GM23338 (cell line): Measurements from ENCODE around the gene DUSP7. TPM values are rescaled to one million over a fixed set of nuclear protein-coding genes. Genes with fewer than 3 reads are reported as not detected.

ENCODE experiments used
- ATAC-seq: fragments of 200-7000 bp; cut with Tn5 transposase; 3 replicates; pipeline ENCODE4 v1.9.1; 2020
- DNase-seq: peaks from one replicate; pipeline ENCODE4 v3.0.0-alpha.2; 2015; ENCODE audit warnings: low spot score
- H2AFZ ChIP-seq: fragments of 200-600 bp; sonication (generic); 2 replicates; pipeline ENCODE4 v1.8.0; 2016; ENCODE audit warnings: antibody characterized with exemption, mild to moderate bottlenecking, moderate library complexity
- H3F3A ChIP-seq: fragments of 200-600 bp; sonication (generic); replicated peaks from 2 replicates; pipeline ENCODE4 v1.8.0; 2017; ENCODE audit warnings: antibody characterized with exemption, mixed run types, low read depth
- H3K27ac ChIP-seq: fragments of 200-600 bp; sonication (generic); 2 replicates; pipeline ENCODE4 v1.6.1; 2016; ENCODE audit warnings: low read depth
- H3K27me3 ChIP-seq: fragments of 200-600 bp; sonication (generic); 2 replicates; pipeline ENCODE4 v1.8.0; 2016; ENCODE audit warnings: mild to moderate bottlenecking, mixed run types, moderate library complexity; ENCODE audit not compliant: insufficient read depth
- H3K36me3 ChIP-seq: fragments of 200-600 bp; sonication (generic); 2 replicates; pipeline ENCODE4 v1.8.0; 2016; ENCODE audit warnings: mild to moderate bottlenecking; ENCODE audit not compliant: insufficient read depth
- H3K4me1 ChIP-seq: fragments of 200-600 bp; sonication (generic); 2 replicates; pipeline ENCODE4 v1.8.0; 2016; ENCODE audit warnings: mild to moderate bottlenecking, moderate library complexity; ENCODE audit not compliant: insufficient read depth
- H3K4me2 ChIP-seq: fragments of 200-600 bp; sonication (generic); 2 replicates; pipeline ENCODE4 v1.7.1; 2017; ENCODE audit warnings: mixed run types
- H3K4me3 ChIP-seq: fragments of 200-600 bp; sonication (generic); 2 replicates; pipeline ENCODE4 v1.6.1; 2016; ENCODE audit warnings: mixed run types
- H3K79me2 ChIP-seq: fragments of 200-600 bp; sonication (generic); replicated peaks from 2 replicates; pipeline ENCODE4 v1.8.0; 2017; ENCODE audit warnings: mild to moderate bottlenecking; ENCODE audit not compliant: insufficient read depth
- H3K9me2 ChIP-seq: fragments of 200-600 bp; sonication (generic); 2 replicates; pipeline ENCODE4 v1.8.0; 2017; ENCODE audit not compliant: insufficient read depth
- H4K20me1 ChIP-seq: fragments of 200-600 bp; sonication (generic); replicated peaks from 2 replicates; pipeline ENCODE4 v1.8.0; 2017; ENCODE audit warnings: mild to moderate bottlenecking; ENCODE audit not compliant: insufficient read depth
- H3K27ac Mint-ChIP-seq: 2 replicates; pipeline ENCODE4 v1.8.0; 2020; ENCODE audit warnings: inconsistent platforms, mild to moderate bottlenecking, moderate library complexity, mixed read lengths
- H3K27me3 Mint-ChIP-seq: 3 replicates; pipeline ENCODE4 v1.8.0; 2022; ENCODE audit warnings: low read depth, mild to moderate bottlenecking, moderate library complexity, mixed read lengths, inconsistent platforms; ENCODE audit not compliant: insufficient read depth, poor library complexity
- H3K36me3 Mint-ChIP-seq: 3 replicates; pipeline ENCODE4 v1.8.0; 2021; ENCODE audit warnings: low read depth, mild to moderate bottlenecking, inconsistent platforms, moderate library complexity, mixed read lengths
- H3K4me1 Mint-ChIP-seq: 3 replicates; pipeline ENCODE4 v1.8.0; 2020; ENCODE audit warnings: mild to moderate bottlenecking, inconsistent platforms, mixed read lengths
- H3K4me3 Mint-ChIP-seq: 3 replicates; pipeline ENCODE4 v1.8.0; 2021; ENCODE audit warnings: moderate library complexity, mild to moderate bottlenecking, inconsistent platforms, mixed read lengths
- H3K9me3 Mint-ChIP-seq: 3 replicates; pipeline ENCODE4 v1.8.0; 2020; ENCODE audit warnings: moderate library complexity, mild to moderate bottlenecking, inconsistent platforms, mixed read lengths
- CTCF ChIP-seq, 2 experiments: fragments of 200-600 bp in 1 of 2; sonication (generic) in 1 of 2; conservative IDR thresholded peaks; 2 replicates each; pipeline versions ENCODE4 v1.5.1 to v1.6.1; 2016 to 2017; ENCODE audit warnings: antibody characterized with exemption in 2 of 2, low read depth in 2 of 2, mild to moderate bottlenecking in 2 of 2, moderate library complexity in 1 of 2
- EZH2phosphoT487 ChIP-seq: fragments of 200-600 bp; sonication (generic); IDR thresholded peaks from one replicate; pipeline ENCODE4 v1.8.1; 2018; ENCODE audit warnings: antibody characterized with exemption; ENCODE audit not compliant: unreplicated experiment
- POLR2AphosphoS5 ChIP-seq: IDR thresholded peaks from 2 replicates; pipeline ENCODE4 v1.6.1; 2016; ENCODE audit warnings: antibody characterized with exemption, low read depth
- polyA plus RNA-seq: library from polyadenylated mRNA; unstranded; fragments of >200 nt; fragmentation: Nextera tagmentation; extraction: Ambion mirVana; gene quantifications from 2 replicates; pipeline ENCODE4 v1.2.1, GENCODE V29; 2016
- total RNA-seq: library from RNA; depleted of rRNA; stranded (reverse); fragments of >200 nt; shearing (Covaris generic); gene quantifications from 2 replicates; pipeline ENCODE4 v1.2.3, GENCODE V29; 2014

Gene DUSP7
- total and polyA plus RNA-seq, 2 experiments from 2014 or later, result 5.6 to 14.7 TPM

GRCh38 chr3:52054661-52055511, 1.5 kb downstream of the DUSP7 start:
- Histone ChIP-seq H3F3A (0 out of 2 replicates have a peak, but pooled peaks cover 13% of the 10 kb centered on the region), H3K27me3 (peaks cover 14% of the 10 kb centered on the region; the same call in 1 of the 2 replicates), H3K4me1 (peaks cover 19% of the 10 kb centered on the region), H3K36me3 (no peaks in the 10 kb centered on the region), H3K4me3 (peak overlapping the region; percentile 92), H3K27ac (no peak overlapping the region), H4K20me1 (no peaks in the 10 kb centered on the region), H3K79me2 (peaks cover 11% of the 10 kb centered on the region), H3K9me2 (no peaks in the 10 kb centered on the region), H2AFZ (peak overlapping the region; percentile 93), H3K4me2 (peak overlapping the region; percentile 98)
- H3K9me3 Mint-ChIP-seq, result no peaks in the 10 kb centered on the region
- peaks cover 26% of the 10 kb centered on the region for H3K36me3 Mint-ChIP-seq
- no peak overlapping the region for H3K27ac Mint-ChIP-seq
- no peak for TF ChIP-seq POLR2AphosphoS5
- peak; percentile 50 to 66 for TF ChIP-seq CTCF (conservative IDR thresholded peaks at IDR 0.05; ENCODE audit: low read depth in 2 of 2)
- H3K4me3 Mint-ChIP-seq, result peak overlapping the region; percentile 84
- DNase-seq, result peak; percentile 62
- peaks cover 10% of the 10 kb centered on the region for H3K27me3 Mint-ChIP-seq
- H3K4me1 Mint-ChIP-seq, result peaks cover 24% of the 10 kb centered on the region
- ATAC-seq, result peak; percentile 5

DNA sequence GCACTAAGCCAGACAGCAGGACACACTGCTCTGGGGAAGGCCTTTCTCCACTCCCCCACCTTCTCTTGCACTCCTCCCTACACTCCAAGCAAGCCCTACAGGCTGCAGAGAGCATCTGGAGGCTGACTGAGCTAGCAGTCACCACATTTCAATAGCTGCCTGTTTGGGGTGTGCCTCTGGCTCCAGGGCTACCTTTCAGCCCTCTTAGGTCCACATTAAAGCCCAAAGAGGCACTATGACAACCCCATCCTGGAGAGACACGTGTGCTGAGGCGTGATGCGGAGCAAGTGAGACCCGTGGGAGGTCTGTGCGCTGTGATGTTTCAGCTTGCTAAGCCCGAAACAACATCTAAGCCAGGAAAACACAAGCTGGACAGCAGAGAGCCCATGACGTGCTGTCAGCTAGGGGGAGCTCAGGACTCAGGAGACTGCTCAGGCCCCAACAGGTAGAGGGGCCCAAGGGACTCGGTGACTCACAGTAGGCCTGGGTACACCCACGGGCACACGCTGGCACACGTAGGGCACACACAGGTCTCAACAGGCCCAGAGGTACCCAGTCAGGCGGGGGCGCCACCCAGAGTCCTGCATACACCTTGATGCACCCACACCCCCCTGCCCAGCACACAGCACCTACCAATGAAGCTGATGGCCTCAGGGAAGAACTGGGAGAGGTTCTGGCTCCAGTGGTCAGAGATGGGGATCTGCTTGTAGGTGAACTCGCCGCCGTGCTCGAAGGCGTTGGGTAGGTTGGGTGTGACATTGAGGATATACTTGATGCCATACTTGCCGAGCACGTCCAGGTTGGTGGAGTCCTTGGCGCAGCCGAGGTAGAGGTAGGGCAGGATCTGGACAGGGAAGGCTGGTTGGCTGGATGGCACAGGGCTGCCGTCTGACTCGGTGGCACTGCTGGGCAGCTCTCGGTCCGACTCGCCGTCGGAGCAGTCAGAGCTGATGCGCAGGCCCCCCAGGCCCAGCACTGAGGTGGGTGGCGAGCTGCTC, 2.8 kb downstream of the DUSP7 start:
- H3K36me3 ChIP-seq, result no peaks in the 10 kb centered on the region
- peaks cover 10% of the 10 kb centered on the region; the same call in 1 of the 2 replicates for H3K27me3 ChIP-seq
- Mint-ChIP-seq H3K4me1 (peaks cover 24% of the 10 kb centered on the region), H3K4me3 (peak overlapping the region; percentile 52), H3K27ac (peak overlapping the region; percentile 59; the same call in 1 of the 2 replicates), H3K27me3 (peaks cover 7% of the 10 kb centered on the region), H3K36me3 (peaks cover 34% of the 10 kb centered on the region), H3K9me3 (no peaks in the 10 kb centered on the region)
- H3K27ac ChIP-seq, result peak overlapping the region; percentile 85
- TF ChIP-seq POLR2AphosphoS5, result no peak
- TF ChIP-seq EZH2phosphoT487, result no peak
- TF ChIP-seq CTCF (conservative IDR thresholded peaks at IDR 0.05; ENCODE audit: low read depth in 2 of 2), result peak in 1 of 2 experiments; percentile 58; a peak in 2 of 4 replicates
- H4K20me1 ChIP-seq, result no peaks in the 10 kb centered on the region
- peaks cover 11% of the 10 kb centered on the region for H3K79me2 ChIP-seq
- no peak overlapping the region for H2AFZ ChIP-seq
- no peak for DNase-seq
- no peaks in the 10 kb centered on the region for H3K9me2 ChIP-seq
- no peak overlapping the region for H3K4me3 ChIP-seq
- peak overlapping the region; percentile 38; the same call in 1 of the 2 replicates for H3K4me2 ChIP-seq
- no peak for ATAC-seq
- 0 out of 2 replicates have a peak, but pooled peaks cover 13% of the 10 kb centered on the region for H3F3A ChIP-seq
- peaks cover 19% of the 10 kb centered on the region for H3K4me1 ChIP-seq
